ENCODE results near the gene E2F4. TPM values are rescaled to one million over a fixed set of nuclear protein-coding genes. Genes with fewer than 3 reads are reported as not detected.

Gene E2F4
- total RNA-seq, 1 experiment from 2014 or later: 86.2 TPM

GRCh38 chr16:67151431-67152097 lies 40.4 kb upstream of the E2F4 start:
- H3K36me3 ChIP-seq (ENCODE audit: low read depth, low read length): no peaks in the 10 kb centered on the region
- no peak overlapping the region; the same call in 1 of the 2 replicates for H3K4me3 ChIP-seq (ENCODE audit: low read length)
- H3K27me3 ChIP-seq (ENCODE audit: low read length): no peaks in the 10 kb centered on the region
- H4K20me1 ChIP-seq (ENCODE audit: low read length): no peaks in the 10 kb centered on the region
- DNase-seq: no peak
- BruUV-seq (replicated peaks): no TSS peak
- POLR2A ChIA-PET (ENCODE audit: unreplicated experiment): no interaction called here
- no peaks in the 10 kb centered on the region for H3K9me3 ChIP-seq (ENCODE audit: low read length)
- intact Hi-C loops (cut with micrococcal nuclease): no loop called here
- H3K4me2 ChIP-seq (ENCODE audit: low read length): peak overlapping the region; percentile 90; the same call in 1 of the 2 replicates
- no peaks in the 10 kb centered on the region for H3F3A ChIP-seq (ENCODE audit: low read length, unreplicated experiment)
- H3K9ac ChIP-seq (ENCODE audit: low read length): no peak overlapping the region
- peak overlapping the region; percentile 83 for H2AFZ ChIP-seq (ENCODE audit: low read length)
- no peak for TF ChIP-seq EZH2 (IDR thresholded peaks at IDR 0.05; ENCODE audit: low read length, unreplicated experiment)
- TF ChIP-seq EZH2phosphoT487 (IDR thresholded peaks at IDR 0.05; ENCODE audit: borderline replicate concordance, low read length): no peak
- TF ChIP-seq CTCF (conservative IDR thresholded peaks at IDR 0.05; ENCODE audit: low read depth, low read length): no peak
- no peaks in the 10 kb centered on the region for H3K9me2 ChIP-seq (replicated peaks; ENCODE audit: low read length)
- ATAC-seq: no peak
- H3K4me1 ChIP-seq (ENCODE audit: insufficient read depth, low read length): 0 out of 2 replicates have a peak, but pooled peaks cover 3% of the 10 kb centered on the region
- CTCF ChIA-PET: no interaction called here
- H3K27ac ChIP-seq (ENCODE audit: low read length): no peak overlapping the region
- no peaks in the 10 kb centered on the region for H3K79me2 ChIP-seq (ENCODE audit: low read length)

GRCh38 chr16:67154578-67155294 lies 37.2 kb upstream of the E2F4 start:
- H3K27ac ChIP-seq (ENCODE audit: low read length): no peak overlapping the region
- peak overlapping the region; percentile 43; the same call in 1 of the 2 replicates for H3K4me3 ChIP-seq (ENCODE audit: low read length)

More at GRCh38 chr16:67154578-67155294, 37.2 kb upstream of the E2F4 start:
- H3K4me1 ChIP-seq (ENCODE audit: insufficient read depth, low read length): peaks cover 13% of the 10 kb centered on the region
- H3K9ac ChIP-seq (ENCODE audit: low read length): no peak overlapping the region
- H3K9me3 ChIP-seq (ENCODE audit: low read length): no peaks in the 10 kb centered on the region
- H3K4me2 ChIP-seq (ENCODE audit: low read length): peak overlapping the region; percentile 70
- no peaks in the 10 kb centered on the region for H3K27me3 ChIP-seq (ENCODE audit: low read length)
- no peaks in the 10 kb centered on the region for H3F3A ChIP-seq (ENCODE audit: low read length, unreplicated experiment)
- no peak overlapping the region for H2AFZ ChIP-seq (ENCODE audit: low read length)
- H3K9me2 ChIP-seq (replicated peaks; ENCODE audit: low read length): no peaks in the 10 kb centered on the region
- H4K20me1 ChIP-seq (ENCODE audit: low read length): no peaks in the 10 kb centered on the region
- POLR2A ChIA-PET (ENCODE audit: unreplicated experiment): no interaction called here
- ATAC-seq (no peak), DNase-seq (no peak)
- no peaks in the 10 kb centered on the region for H3K36me3 ChIP-seq (ENCODE audit: low read depth, low read length)
- H3K79me2 ChIP-seq (ENCODE audit: low read length): no peaks in the 10 kb centered on the region
- TF ChIP-seq CTCF (conservative IDR thresholded peaks at IDR 0.05; ENCODE audit: low read depth, low read length) (no peak), EZH2 (IDR thresholded peaks at IDR 0.05; ENCODE audit: low read length, unreplicated experiment) (no peak), EZH2phosphoT487 (IDR thresholded peaks at IDR 0.05; ENCODE audit: borderline replicate concordance, low read length) (no peak)
- CTCF ChIA-PET: interaction anchor here (0.7 to 1.1 kb wide), 3 partner anchors 16 to 137 kb away, joined by 3 to 10 read pairs (median 10); partner anchors contain the start of gene NOL3
- intact Hi-C loops (cut with micrococcal nuclease): loop anchor here (5.0 kb wide), 1 partner anchor 202 kb away; no protein-coding TSS in a partner anchor
- no TSS peak for BruUV-seq (replicated peaks)
